ENCODE measurements around the gene TMEM229A. TPM values are rescaled to one million over a fixed set of nuclear protein-coding genes. Genes with fewer than 3 reads are reported as not detected.
"Not testable (repeated sequence)": the region's sequence is repeated elsewhere in the genome, so short reads cannot be mapped to it uniquely, and the experiment has no call there.

The TMEM229A gene
- total RNA-seq, 4 donors from 2014 or later = not detected

- Histone ChIP-seq H3K4me3 (no peak overlapping the region), H3K27ac (replicated peaks in 1 of 4) (no peak overlapping the region), H3K36me3 (no peaks in the 10 kb centered on the region), H3K9me3 (no peaks in the 10 kb centered on the region), H3K4me1 (no peaks in the 10 kb centered on the region), H3K27me3 (no peaks in the 10 kb centered on the region)
- TF ChIP-seq EP300 (IDR thresholded peaks at IDR 0.05) (no peak), POLR2A (IDR thresholded peaks at IDR 0.05; ENCODE audit: low read depth) (no peak), CTCF (IDR thresholded peaks at IDR 0.05) (no peak), POLR2AphosphoS5 (IDR thresholded peaks at IDR 0.05) (no peak)
- no peak for DNase-seq (ENCODE audit: extremely low spot score)
- WGBS = 64% methylated on average over 3 of the region's 3 CpGs
- intact Hi-C loops (cut with DNase I) = no loop called here
These were observed 19.6 kb downstream of the TMEM229A start for GRCh38 chr7:124013306-124013705.

GRCh38 chr7:124012864-124013263 lies 20.0 kb downstream of the TMEM229A start:
- no peak for DNase-seq (ENCODE audit: extremely low spot score)
- H3K27ac ChIP-seq (replicated peaks in 1 of 4) = no peak overlapping the region
- H3K36me3 ChIP-seq = no peaks in the 10 kb centered on the region
- H3K27me3 ChIP-seq = no peaks in the 10 kb centered on the region
- H3K4me1 ChIP-seq = no peaks in the 10 kb centered on the region
- no peak overlapping the region for H3K4me3 ChIP-seq
- no peak for TF ChIP-seq POLR2A (IDR thresholded peaks at IDR 0.05; ENCODE audit: low read depth)
- no peak for TF ChIP-seq POLR2AphosphoS5 (IDR thresholded peaks at IDR 0.05)
- 86% methylated on average over 3 of the region's 3 CpGs for WGBS
- H3K9me3 ChIP-seq = no peaks in the 10 kb centered on the region
- intact Hi-C loops (cut with DNase I) = no loop called here

- WGBS = 92% methylated on average over 2 of the region's 2 CpGs
- DNase-seq (ENCODE audit: extremely low spot score) = no peak
- no peak overlapping the region for H3K4me3 ChIP-seq
- no peak overlapping the region for H3K27ac ChIP-seq (replicated peaks in 1 of 4)
- H3K9me3 ChIP-seq = no peaks in the 10 kb centered on the region
- H3K4me1 ChIP-seq = no peaks in the 10 kb centered on the region
- H3K27me3 ChIP-seq = no peaks in the 10 kb centered on the region
- intact Hi-C loops (cut with DNase I) = no loop called here
- TF ChIP-seq EP300 (IDR thresholded peaks at IDR 0.05) = no peak
- no peak for TF ChIP-seq CTCF (IDR thresholded peaks at IDR 0.05)
- no peak for TF ChIP-seq POLR2A (IDR thresholded peaks at IDR 0.05; ENCODE audit: low read depth)
- TF ChIP-seq POLR2AphosphoS5 (IDR thresholded peaks at IDR 0.05) = no peak
- H3K36me3 ChIP-seq = no peaks in the 10 kb centered on the region
These were observed 23.5 kb downstream of the TMEM229A start for GRCh38 chr7:124009321-124009720.

GRCh38 chr7:124008296-124008695 lies 24.6 kb downstream of the TMEM229A start:
- WGBS = 93% methylated on average over 6 of the region's 6 CpGs
- H3K27me3 ChIP-seq; H3K4me3 ChIP-seq; H3K9me3 ChIP-seq; H3K4me1 ChIP-seq; H3K36me3 ChIP-seq; intact Hi-C loops (cut with DNase I); DNase-seq (ENCODE audit: extremely low spot score); H3K27ac ChIP-seq (replicated peaks in 1 of 4): not testable (repeated sequence)

- TF ChIP-seq EP300 (IDR thresholded peaks at IDR 0.05) = no peak
- TF ChIP-seq POLR2AphosphoS5 (IDR thresholded peaks at IDR 0.05) = no peak
- no peaks in the 10 kb centered on the region for H3K4me1 ChIP-seq
- H3K4me3 ChIP-seq = no peak overlapping the region
- 92% methylated on average over 3 of the region's 3 CpGs for WGBS
- H3K27ac ChIP-seq (replicated peaks in 1 of 4) = no peak overlapping the region
- H3K36me3 ChIP-seq = no peaks in the 10 kb centered on the region
- H3K27me3 ChIP-seq = no peaks in the 10 kb centered on the region
- peaks cover 0 to 10% (median 7%) of the 10 kb centered on the region in 4 donors for H3K9me3 ChIP-seq
- intact Hi-C loops (cut with DNase I) = no loop called here
- DNase-seq (ENCODE audit: extremely low spot score) = no peak
These were observed 33.2 kb downstream of the TMEM229A start for GRCh38 chr7:123999703-124000102.

GRCh38 chr7:123998921-123999320 lies 33.9 kb downstream of the TMEM229A start:
- Histone ChIP-seq H3K36me3 (no peaks in the 10 kb centered on the region), H3K27ac (replicated peaks in 1 of 4) (no peak overlapping the region), H3K4me1 (peaks cover 0 to 7% (median 1%) of the 10 kb centered on the region in 4 donors), H3K9me3 (peaks cover 0 to 10% (median 7%) of the 10 kb centered on the region in 4 donors), H3K4me3 (no peak overlapping the region), H3K27me3 (no peaks in the 10 kb centered on the region)
- no peak for TF ChIP-seq EP300 (IDR thresholded peaks at IDR 0.05)
- no peak for TF ChIP-seq POLR2AphosphoS5 (IDR thresholded peaks at IDR 0.05)
- TF ChIP-seq POLR2A (IDR thresholded peaks at IDR 0.05; ENCODE audit: low read depth) = no peak
- TF ChIP-seq CTCF (IDR thresholded peaks at IDR 0.05) = no peak
- DNase-seq (ENCODE audit: extremely low spot score) = no peak
- intact Hi-C loops (cut with DNase I) = no loop called here
- 91% methylated on average over 5 of the region's 5 CpGs for WGBS

Measured in esophagus muscularis mucosa (tissue), 4 donors.